Gastrocnemius medialis (tissue), 4 donors: ENCODE data around the gene CACNA1C.

Experiments used
- POLR2A ChIP-seq, 2 donors: fragments of 450-650 bp; IDR thresholded peaks; one replicate each; pipeline ENCODE4 v1.6.1; 2017; ENCODE audit warnings: antibody characterized with exemption in 2 of 2, mild to moderate bottlenecking in 2 of 2, moderate library complexity in 2 of 2
- TF ChIP-seq, protein P1 (sequence below), 5 experiments: fragments of 450-650 bp in 3 of 5; fragments of 200-600 bp in 2 of 5; sonication (generic) in 2 of 5; IDR thresholded peaks in 4 of 5; conservative IDR thresholded peaks in 1 of 5; 1 replicate in 4 of 5; 2 replicates in 1 of 5; pipeline ENCODE4 v1.5.1; 2016 to 2019; ENCODE audit warnings: antibody characterized with exemption in 5 of 5, mild to moderate bottlenecking in 3 of 5, moderate library complexity in 3 of 5

DNA sequence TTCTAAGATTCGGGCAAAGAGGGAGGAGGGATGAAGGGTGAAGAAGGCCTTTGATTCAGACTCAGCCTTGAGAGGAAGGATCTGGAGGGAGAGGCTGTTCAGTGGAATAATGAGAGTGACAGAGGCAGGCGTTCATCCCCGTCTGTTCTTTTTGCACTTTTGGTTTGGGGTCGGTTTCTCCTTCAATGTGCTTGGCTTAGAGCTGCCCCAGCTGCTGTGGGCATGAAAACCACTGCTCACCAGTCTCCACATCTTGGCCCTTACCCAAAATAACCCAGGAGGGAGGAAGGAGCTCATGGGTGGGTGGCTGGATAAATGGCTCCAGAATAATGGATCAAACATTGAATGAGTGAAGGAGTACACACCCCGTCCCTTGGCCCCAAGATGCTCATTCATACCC lies 480.2 kb downstream of the CACNA1C start:
- TF ChIP-seq, protein P1, sequence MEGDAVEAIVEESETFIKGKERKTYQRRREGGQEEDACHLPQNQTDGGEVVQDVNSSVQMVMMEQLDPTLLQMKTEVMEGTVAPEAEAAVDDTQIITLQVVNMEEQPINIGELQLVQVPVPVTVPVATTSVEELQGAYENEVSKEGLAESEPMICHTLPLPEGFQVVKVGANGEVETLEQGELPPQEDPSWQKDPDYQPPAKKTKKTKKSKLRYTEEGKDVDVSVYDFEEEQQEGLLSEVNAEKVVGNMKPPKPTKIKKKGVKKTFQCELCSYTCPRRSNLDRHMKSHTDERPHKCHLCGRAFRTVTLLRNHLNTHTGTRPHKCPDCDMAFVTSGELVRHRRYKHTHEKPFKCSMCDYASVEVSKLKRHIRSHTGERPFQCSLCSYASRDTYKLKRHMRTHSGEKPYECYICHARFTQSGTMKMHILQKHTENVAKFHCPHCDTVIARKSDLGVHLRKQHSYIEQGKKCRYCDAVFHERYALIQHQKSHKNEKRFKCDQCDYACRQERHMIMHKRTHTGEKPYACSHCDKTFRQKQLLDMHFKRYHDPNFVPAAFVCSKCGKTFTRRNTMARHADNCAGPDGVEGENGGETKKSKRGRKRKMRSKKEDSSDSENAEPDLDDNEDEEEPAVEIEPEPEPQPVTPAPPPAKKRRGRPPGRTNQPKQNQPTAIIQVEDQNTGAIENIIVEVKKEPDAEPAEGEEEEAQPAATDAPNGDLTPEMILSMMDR (IDR thresholded peaks at IDR 0.05 in 4 of 5, conservative IDR thresholded peaks at IDR 0.05 in 1 of 5), result no peak
- no peak for TF ChIP-seq POLR2A (IDR thresholded peaks at IDR 0.05)
